ENCODE data around the gene GRAPL. TPM values are rescaled to one million over a fixed set of nuclear protein-coding genes. Genes with fewer than 3 reads are reported as not detected.
"Not testable (repeated sequence)": the region's sequence is repeated elsewhere in the genome, so short reads cannot be mapped to it uniquely, and the experiment has no call there.

Gene GRAPL
- total and polyA plus RNA-seq, 9 donors: 0.76 to 5.1 (median 1.8) TPM; not detected in 1

GRCh38 chr17:19161308-19162107, 34.1 kb downstream of the GRAPL start:
- DNase-seq; H3K36me3 ChIP-seq; H3K4me3 ChIP-seq; H3K27ac ChIP-seq; intact Hi-C loops (cut with DNase I); H3K9me3 ChIP-seq; H3K4me1 ChIP-seq (ENCODE audit: insufficient read depth); H3K27me3 ChIP-seq: not testable (repeated sequence)
- WGBS, 3 donors: no CpG with 5 or more reads among the region's 13 CpGs

- intact Hi-C loops (cut with DNase I); DNase-seq; H3K27ac ChIP-seq; H3K9me3 ChIP-seq; H3K4me1 ChIP-seq (ENCODE audit: insufficient read depth); H3K4me3 ChIP-seq; H3K27me3 ChIP-seq; H3K36me3 ChIP-seq: not testable (repeated sequence)
- no CpG with 5 or more reads among the region's 71 CpGs for WGBS, 3 donors
Observed at GRCh38 chr17:19162384-19163216, 35.2 kb downstream of the GRAPL start.

GRCh38 chr17:19174422-19174821, 47.0 kb downstream of the GRAPL start:
- not testable (repeated sequence) for DNase-seq, H3K27me3 ChIP-seq

GRCh38 chr17:19175410-19175809, 48.0 kb downstream of the GRAPL start:
- WGBS, 3 donors: no CpG with 5 or more reads among the region's 20 CpGs
- H3K36me3 ChIP-seq; H3K27ac ChIP-seq; intact Hi-C loops (cut with DNase I); H3K9me3 ChIP-seq; H3K4me3 ChIP-seq; H3K27me3 ChIP-seq; H3K4me1 ChIP-seq (ENCODE audit: insufficient read depth); DNase-seq: not testable (repeated sequence)

More at GRCh38 chr17:19174422-19174821, 47.0 kb downstream of the GRAPL start:
- H3K27ac ChIP-seq; H3K9me3 ChIP-seq; H3K36me3 ChIP-seq; H3K4me1 ChIP-seq (ENCODE audit: insufficient read depth); intact Hi-C loops (cut with DNase I); H3K4me3 ChIP-seq: not testable (repeated sequence)
- WGBS, 3 donors: no CpG with 5 or more reads among the region's 3 CpGs

- H3K4me3 ChIP-seq; H3K9me3 ChIP-seq; H3K27ac ChIP-seq; H3K4me1 ChIP-seq (ENCODE audit: insufficient read depth); H3K27me3 ChIP-seq; intact Hi-C loops (cut with DNase I); H3K36me3 ChIP-seq; DNase-seq: not testable (repeated sequence)
- no CpG with 5 or more reads among the region's 33 CpGs for WGBS, 3 donors
Observed at GRCh38 chr17:19181040-19181875, 53.9 kb downstream of the GRAPL start.

GRCh38 chr17:19187883-19188869, 60.8 kb downstream of the GRAPL start:
- WGBS, 3 donors: 0 to 1% (median 0%) methylated on average over 9 to 12 of the region's 62 CpGs
- H3K27ac ChIP-seq; H3K27me3 ChIP-seq; H3K4me1 ChIP-seq (ENCODE audit: insufficient read depth); DNase-seq; H3K4me3 ChIP-seq; H3K9me3 ChIP-seq; H3K36me3 ChIP-seq; intact Hi-C loops (cut with DNase I): not testable (repeated sequence)

GRCh38 chr17:19188870-19189708, 61.7 kb downstream of the GRAPL start:
- intact Hi-C loops (cut with DNase I); H3K4me3 ChIP-seq; H3K36me3 ChIP-seq; H3K27me3 ChIP-seq; H3K9me3 ChIP-seq; H3K27ac ChIP-seq; H3K4me1 ChIP-seq (ENCODE audit: insufficient read depth); DNase-seq: not testable (repeated sequence)
- WGBS, 3 donors: no CpG with 5 or more reads among the region's 39 CpGs

- H3K27me3 ChIP-seq; H3K4me3 ChIP-seq; intact Hi-C loops (cut with DNase I); H3K4me1 ChIP-seq (ENCODE audit: insufficient read depth); H3K36me3 ChIP-seq; DNase-seq; H3K27ac ChIP-seq; H3K9me3 ChIP-seq: not testable (repeated sequence)
- no CpG with 5 or more reads among the region's 36 CpGs for WGBS, 3 donors
Observed at GRCh38 chr17:19189781-19190405, 62.5 kb downstream of the GRAPL start.

- H3K27me3 ChIP-seq; H3K9me3 ChIP-seq; H3K36me3 ChIP-seq; H3K27ac ChIP-seq; H3K4me1 ChIP-seq (ENCODE audit: insufficient read depth); intact Hi-C loops (cut with DNase I); H3K4me3 ChIP-seq: not testable (repeated sequence)
- WGBS, 3 donors: 0% methylated on average over 11 of the region's 33 CpGs; no CpG with 5 or more reads in 2 of the 3 donors
- peak in 2 of 5 donors; percentile 11 to 71 for DNase-seq
Observed at GRCh38 chr17:19196382-19197204, 69.2 kb downstream of the GRAPL start.

Data from ovary (tissue), 9 donors.